ENCODE results near the gene BCKDK. TPM values are rescaled to one million over a fixed set of nuclear protein-coding genes. Genes with fewer than 3 reads are reported as not detected.

The BCKDK gene
- total and polyA plus RNA-seq, 2 of the 13 experiments (the other 11 are each of a cell fraction or from before 2014, with no cell fraction given), result 24.9 to 42.6 TPM

DNA sequence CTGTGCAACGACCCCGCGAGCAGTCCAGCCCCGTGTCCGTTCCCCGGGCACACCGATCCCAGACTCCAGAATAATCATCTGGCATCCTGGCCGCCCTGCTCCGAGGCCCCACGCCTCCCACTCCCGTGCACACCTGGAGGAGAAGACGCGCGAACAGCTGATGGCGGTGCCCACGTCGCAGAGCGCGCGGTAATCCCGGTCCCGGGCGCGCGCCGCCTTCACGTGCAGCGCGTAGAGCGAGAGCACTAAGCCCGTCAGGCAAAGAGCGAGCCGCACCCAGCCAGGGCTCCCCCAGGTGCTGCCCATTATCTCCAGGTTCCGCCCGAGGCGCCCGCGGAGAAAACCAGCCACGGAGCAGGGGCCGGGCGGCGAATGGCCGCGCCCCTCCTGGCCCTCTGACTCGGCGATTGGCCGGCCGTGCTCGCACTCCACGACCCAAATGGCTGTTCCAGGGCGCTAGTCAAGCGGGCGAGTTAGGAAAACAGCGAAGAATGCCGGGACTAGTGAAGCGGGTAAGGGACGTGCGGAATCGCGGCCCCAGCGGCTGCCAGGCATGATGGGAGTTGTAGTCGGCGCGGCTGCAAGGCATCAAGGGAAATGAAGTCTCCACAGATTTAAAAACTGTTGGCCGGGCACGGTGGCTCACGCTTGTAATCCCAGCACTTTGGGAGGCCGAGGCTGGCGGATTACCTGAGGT is 13.6 kb upstream of the BCKDK start, which contains the start of gene VKORC1:
VKORC1 (minus strand) TSS at position 374 of the 697 bp plus-strand sequence; CDS start at position 306, 68 bp downstream.
- FAIRE-seq (peak; percentile 95), DNase-seq (ENCODE audit: low spot score) (peak; percentile 98), ATAC-seq (peak; percentile 95)
- Histone ChIP-seq H3K79me2 (ENCODE audit: insufficient read depth, low read length) (peaks cover 33% of the 10 kb centered on the region), H3K4me1 (ENCODE audit: insufficient read depth, low read length) (peaks cover 27% of the 10 kb centered on the region), H3K9ac (ENCODE audit: insufficient read depth, low read depth, low read length) (peak within 1 kb of the TSS; percentile 94), H3K36me3 (replicated peaks in 1 of 2; ENCODE audit: control insufficient read depth in 1 of 2, insufficient read depth in 2 of 2, low read length in 2 of 2) (peaks cover 9 to 28% of the 10 kb centered on the region in 2 experiments), H4K20me1 (ENCODE audit: insufficient read depth, low read length) (peaks cover 12% of the 10 kb centered on the region), H3K4me2 (ENCODE audit: low read depth, low read length) (peak within 1 kb of the TSS; percentile 99), H3K27ac (ENCODE audit: extremely low read length, insufficient read depth, low read length) (peak within 1 kb of the TSS; percentile 84), H3K4me3 (replicated peaks in 1 of 3; ENCODE audit: insufficient read depth in 1 of 3, low read depth in 2 of 3, low read length in 3 of 3) (peak within 1 kb of the TSS; percentile 80 to 100 (median 82)), H2AFZ (ENCODE audit: low read length) (no peak within 1 kb of the TSS), H3K27me3 (ENCODE audit: control insufficient read depth in 1 of 2, insufficient read depth in 2 of 2, low read length in 2 of 2) (no peaks in the 10 kb centered on the region; a peak in 1 of 5 replicates), H3K9me3 (ENCODE audit: low read length) (no peaks in the 10 kb centered on the region)
- ChIA-PET POLR2A (interaction anchor here (0.7 to 5.0 kb wide), 10 partner anchors 21 to 373 kb away, joined by 3 to 49 read pairs (median 10); partner anchors contain the start of genes HSD3B7, KAT8, ZNF646 and ZNF668), CTCF (ENCODE audit: low intra/inter-chr PET ratio, low total read pairs) (interaction anchor here (2.5 to 2.9 kb wide), 2 partner anchors 109 to 141 kb away, joined by 8 to 25 read pairs; partner anchors contain the start of gene HSD3B7)
- intact Hi-C loops (cut with micrococcal nuclease; ENCODE audit: unreplicated experiment), result loop anchor here (1.0 to 10.0 kb wide), 5 partner anchors 20 to 348 kb away; partner anchors contain the start of genes SETD1A, STX4, ZNF646 and ZNF668
- in situ Hi-C loops (cut with HindIII; ENCODE audit: extremely low pct_ligation_motif_present, low pct_unique_long_range_greater_than_20kb), result no loop called here
- WGBS (ENCODE audit: low lambda C conversion rate), result under 1% methylated on average over 47 of the region's 69 CpGs
- BruUV-seq (replicated peaks), result no TSS peak
- TF ChIP-seq, protein P1, sequence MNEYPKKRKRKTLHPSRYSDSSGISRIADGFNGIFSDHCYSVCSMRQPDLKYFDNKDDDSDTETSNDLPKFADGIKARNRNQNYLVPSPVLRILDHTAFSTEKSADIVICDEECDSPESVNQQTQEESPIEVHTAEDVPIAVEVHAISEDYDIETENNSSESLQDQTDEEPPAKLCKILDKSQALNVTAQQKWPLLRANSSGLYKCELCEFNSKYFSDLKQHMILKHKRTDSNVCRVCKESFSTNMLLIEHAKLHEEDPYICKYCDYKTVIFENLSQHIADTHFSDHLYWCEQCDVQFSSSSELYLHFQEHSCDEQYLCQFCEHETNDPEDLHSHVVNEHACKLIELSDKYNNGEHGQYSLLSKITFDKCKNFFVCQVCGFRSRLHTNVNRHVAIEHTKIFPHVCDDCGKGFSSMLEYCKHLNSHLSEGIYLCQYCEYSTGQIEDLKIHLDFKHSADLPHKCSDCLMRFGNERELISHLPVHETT (CRISPR knock-in tag; conservative IDR thresholded peaks at IDR 0.05), result peak; percentile 59; the same call in 1 of the 2 replicates
- TF ChIP-seq, protein P2, sequence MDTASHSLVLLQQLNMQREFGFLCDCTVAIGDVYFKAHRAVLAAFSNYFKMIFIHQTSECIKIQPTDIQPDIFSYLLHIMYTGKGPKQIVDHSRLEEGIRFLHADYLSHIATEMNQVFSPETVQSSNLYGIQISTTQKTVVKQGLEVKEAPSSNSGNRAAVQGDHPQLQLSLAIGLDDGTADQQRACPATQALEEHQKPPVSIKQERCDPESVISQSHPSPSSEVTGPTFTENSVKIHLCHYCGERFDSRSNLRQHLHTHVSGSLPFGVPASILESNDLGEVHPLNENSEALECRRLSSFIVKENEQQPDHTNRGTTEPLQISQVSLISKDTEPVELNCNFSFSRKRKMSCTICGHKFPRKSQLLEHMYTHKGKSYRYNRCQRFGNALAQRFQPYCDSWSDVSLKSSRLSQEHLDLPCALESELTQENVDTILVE (CRISPR knock-in tag; IDR thresholded peaks at IDR 0.05), result peak; percentile 66; the same call in 1 of the 2 replicates
- TF ChIP-seq TAF1 (CRISPR knock-in tag; IDR thresholded peaks at IDR 0.05) (peak; percentile 94), RFXANK (CRISPR knock-in tag; IDR thresholded peaks at IDR 0.05) (peak; percentile 71; the same call in 1 of the 2 replicates), ZNF17 (CRISPR knock-in tag; IDR thresholded peaks at IDR 0.05) (no peak), ATF7 (IDR thresholded peaks at IDR 0.05) (no peak), ATF7 (CRISPR knock-in tag; IDR thresholded peaks at IDR 0.05) (peak; percentile 62; the same call in 1 of the 2 replicates), DNMT1 (CRISPR knock-in tag; IDR thresholded peaks at IDR 0.05) (no peak; the same call in 1 of the 2 replicates), SMARCC2 (IDR thresholded peaks at IDR 0.05) (no peak), KAT8 (CRISPR knock-in tag; IDR thresholded peaks at IDR 0.05) (peak; percentile 91), KDM3A (CRISPR knock-in tag; IDR thresholded peaks at IDR 0.05; ENCODE audit: low read depth) (peak; percentile 95), ZNF598 (CRISPR knock-in tag; IDR thresholded peaks at IDR 0.05; ENCODE audit: borderline replicate concordance) (peak; percentile 90; the same call in 1 of the 2 replicates), SRSF1 (optimal IDR thresholded peaks at IDR 0.05; ENCODE audit: low read depth, low read length) (peak; percentile 40), NFRKB (IDR thresholded peaks at IDR 0.05) (no peak)
- TF ChIP-seq, protein P3, sequence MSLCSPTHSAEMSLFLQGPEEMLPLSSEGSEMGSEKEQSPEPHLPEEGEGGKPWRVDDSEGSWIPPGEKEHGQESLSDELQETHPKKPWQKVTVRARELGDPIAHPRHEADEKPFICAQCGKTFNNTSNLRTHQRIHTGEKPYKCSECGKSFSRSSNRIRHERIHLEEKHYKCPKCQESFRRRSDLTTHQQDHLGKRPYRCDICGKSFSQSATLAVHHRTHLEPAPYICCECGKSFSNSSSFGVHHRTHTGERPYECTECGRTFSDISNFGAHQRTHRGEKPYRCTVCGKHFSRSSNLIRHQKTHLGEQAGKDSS (CRISPR knock-in tag; IDR thresholded peaks at IDR 0.05; ENCODE audit: borderline replicate concordance, low read depth), result no peak; the same call in 1 of the 2 replicates
- TF ChIP-seq, protein P4, sequence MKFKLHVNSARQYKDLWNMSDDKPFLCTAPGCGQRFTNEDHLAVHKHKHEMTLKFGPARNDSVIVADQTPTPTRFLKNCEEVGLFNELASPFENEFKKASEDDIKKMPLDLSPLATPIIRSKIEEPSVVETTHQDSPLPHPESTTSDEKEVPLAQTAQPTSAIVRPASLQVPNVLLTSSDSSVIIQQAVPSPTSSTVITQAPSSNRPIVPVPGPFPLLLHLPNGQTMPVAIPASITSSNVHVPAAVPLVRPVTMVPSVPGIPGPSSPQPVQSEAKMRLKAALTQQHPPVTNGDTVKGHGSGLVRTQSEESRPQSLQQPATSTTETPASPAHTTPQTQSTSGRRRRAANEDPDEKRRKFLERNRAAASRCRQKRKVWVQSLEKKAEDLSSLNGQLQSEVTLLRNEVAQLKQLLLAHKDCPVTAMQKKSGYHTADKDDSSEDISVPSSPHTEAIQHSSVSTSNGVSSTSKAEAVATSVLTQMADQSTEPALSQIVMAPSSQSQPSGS (CRISPR knock-in tag; IDR thresholded peaks at IDR 0.05), result peak; percentile 53; the same call in 1 of the 2 replicates
